Trophoblast cell (in vitro differentiated cells and primary cell): ENCODE data around the gene POTEC.
"Not testable (repeated sequence)": the region's sequence is repeated elsewhere in the genome, so short reads cannot be mapped to it uniquely, and the experiment has no call there.

Experiments used
- DNase-seq, 2 donors: peaks; one replicate each; pipeline ENCODE4 v3.0.0-alpha.2; 2016
- H2AFZ ChIP-seq: 2 replicates; pipeline ENCODE4 v1.6.1; 2013; ENCODE audit warnings: low read length, moderate library complexity, mild to moderate bottlenecking; ENCODE audit not compliant: insufficient read depth, poor library complexity
- H2AK5ac ChIP-seq: 2 replicates; pipeline ENCODE4 v1.6.1; 2013; ENCODE audit warnings: mild to moderate bottlenecking, low read length
- H2BK120ac ChIP-seq: 2 replicates; pipeline ENCODE4 v1.6.1; 2013; ENCODE audit warnings: low read length, mild to moderate bottlenecking, moderate library complexity; ENCODE audit not compliant: insufficient read depth, poor library complexity
- H2BK12ac ChIP-seq: 2 replicates; pipeline ENCODE4 v1.6.1; 2013; ENCODE audit warnings: mild to moderate bottlenecking, low read length, moderate library complexity
- H2BK5ac ChIP-seq: 2 replicates; pipeline ENCODE4 v1.6.1; 2013; ENCODE audit warnings: low read length, low read depth, moderate library complexity, mild to moderate bottlenecking; ENCODE audit not compliant: poor library complexity
- H3K14ac ChIP-seq: 2 replicates; pipeline ENCODE4 v1.6.1; 2013; ENCODE audit warnings: mild to moderate bottlenecking, low read length
- H3K18ac ChIP-seq: 2 replicates; pipeline ENCODE4 v1.6.1; 2013; ENCODE audit warnings: mild to moderate bottlenecking, low read length
- H3K23ac ChIP-seq: 2 replicates; pipeline ENCODE4 v1.6.1; 2013; ENCODE audit warnings: low read length
- H3K27ac ChIP-seq: 2 replicates; pipeline ENCODE4 v1.5.1; 2013; ENCODE audit warnings: low read depth, mild to moderate bottlenecking, inconsistent platforms, low read length, moderate library complexity
- H3K27me3 ChIP-seq: 2 replicates; pipeline ENCODE4 v1.6.1; 2013; ENCODE audit warnings: inconsistent platforms, mild to moderate bottlenecking, low read length, moderate library complexity; ENCODE audit not compliant: insufficient read depth
- H3K36me3 ChIP-seq, 2 experiments: 1 replicate in 1 of 2; 2 replicates in 1 of 2; pipeline ENCODE4 v1.6.1; 2013; ENCODE audit warnings: low read length in 2 of 2, mild to moderate bottlenecking in 2 of 2, moderate library complexity in 1 of 2; ENCODE audit not compliant: insufficient read depth in 2 of 2, control insufficient read depth in 1 of 2
- H3K4ac ChIP-seq: 2 replicates; pipeline ENCODE4 v1.6.1; 2013; ENCODE audit warnings: low read depth, mild to moderate bottlenecking, low read length, moderate library complexity
- H3K4me1 ChIP-seq, 2 experiments: 1 replicate in 1 of 2; 2 replicates in 1 of 2; pipeline ENCODE4 v1.6.1; 2013; ENCODE audit warnings: low read length in 2 of 2, mild to moderate bottlenecking in 2 of 2, moderate library complexity in 1 of 2; ENCODE audit not compliant: insufficient read depth in 2 of 2, control insufficient read depth in 1 of 2
- H3K4me2 ChIP-seq: 2 replicates; pipeline ENCODE4 v1.6.1; 2013; ENCODE audit warnings: inconsistent platforms, mild to moderate bottlenecking, low read length, moderate library complexity
- H3K4me3 ChIP-seq: 2 replicates; pipeline ENCODE4 v1.5.1; 2013; ENCODE audit warnings: mild to moderate bottlenecking, low read depth, low read length, inconsistent platforms
- H3K79me1 ChIP-seq: one replicate; pipeline ENCODE4 v1.6.1; 2013; ENCODE audit warnings: low read length
- H3K79me2 ChIP-seq: 2 replicates; pipeline ENCODE4 v1.6.1; 2013; ENCODE audit warnings: low read length, mild to moderate bottlenecking; ENCODE audit not compliant: control insufficient read depth, insufficient read depth, poor library complexity
- H3K9ac ChIP-seq: 2 replicates; pipeline ENCODE4 v1.6.1; 2013; ENCODE audit warnings: mild to moderate bottlenecking, low read length
- H3K9me3 ChIP-seq: 2 replicates; pipeline ENCODE4 v1.6.1; 2013; ENCODE audit warnings: low read depth, mild to moderate bottlenecking, control low read depth, inconsistent platforms, low read length; ENCODE audit not compliant: insufficient read depth
- H4K12ac ChIP-seq: 2 replicates; pipeline ENCODE4 v1.6.1; 2013; ENCODE audit warnings: low read depth, mild to moderate bottlenecking, low read length, moderate library complexity
- H4K8ac ChIP-seq: 2 replicates; pipeline ENCODE4 v1.6.1; 2013; ENCODE audit warnings: low read depth, mild to moderate bottlenecking, low read length, moderate library complexity
- H4K91ac ChIP-seq: one replicate; pipeline ENCODE4 v1.6.1; 2013; ENCODE audit warnings: low read depth, mild to moderate bottlenecking, low read length, moderate library complexity
- WGBS: extraction: QIAGEN DNeasy Blood & Tissue Kit; methylation state at CpG from one replicate; pipeline ENCODE4 v1.1.7; 2013; ENCODE audit warnings: missing lambda C conversion rate; ENCODE audit not compliant: insufficient read length, insufficient coverage; ENCODE audit errors: extremely low coverage; 5-methylcytosine and 5-hydroxymethylcytosine counted together

POTEC gene

GRCh38 chr18:14510707-14511106 lies 32.7 kb downstream of the POTEC start:
- not testable (repeated sequence) for H3K4me2 ChIP-seq, H3K4me1 ChIP-seq, H3K36me3 ChIP-seq, H3K27ac ChIP-seq, H3K14ac ChIP-seq, H3K4ac ChIP-seq, H3K27me3 ChIP-seq, H3K23ac ChIP-seq, H2BK12ac ChIP-seq, H4K12ac ChIP-seq, H3K9me3 ChIP-seq, H3K9ac ChIP-seq, H3K79me2 ChIP-seq, H2BK120ac ChIP-seq, H2AK5ac ChIP-seq, H2BK5ac ChIP-seq, H4K91ac ChIP-seq, H3K79me1 ChIP-seq, DNase-seq, H3K18ac ChIP-seq, H2AFZ ChIP-seq, H3K4me3 ChIP-seq, H4K8ac ChIP-seq
- WGBS = no CpG with 5 or more reads among the region's 3 CpGs

- not testable (repeated sequence) for H4K91ac ChIP-seq, H3K79me1 ChIP-seq, H3K23ac ChIP-seq, H3K36me3 ChIP-seq, DNase-seq, H2AK5ac ChIP-seq, H3K4me2 ChIP-seq, H3K4ac ChIP-seq, H3K4me1 ChIP-seq, H2BK120ac ChIP-seq, H2BK12ac ChIP-seq, H4K8ac ChIP-seq, H3K79me2 ChIP-seq, H2AFZ ChIP-seq, H3K14ac ChIP-seq, H4K12ac ChIP-seq, H3K18ac ChIP-seq, H3K9ac ChIP-seq, H2BK5ac ChIP-seq, H3K27me3 ChIP-seq, H3K4me3 ChIP-seq, H3K27ac ChIP-seq
- peaks cover 21% of the 10 kb centered on the region for H3K9me3 ChIP-seq
- no CpG with 5 or more reads among the region's 8 CpGs for WGBS
Measured at GRCh38 chr18:14503691-14504090, 39.7 kb downstream of the POTEC start.

- H2BK120ac ChIP-seq, H2AFZ ChIP-seq, H3K4me3 ChIP-seq, H3K36me3 ChIP-seq, H4K91ac ChIP-seq, H2BK12ac ChIP-seq, H4K8ac ChIP-seq, H3K18ac ChIP-seq, H3K14ac ChIP-seq, H3K4me1 ChIP-seq, DNase-seq, H3K23ac ChIP-seq, H3K79me2 ChIP-seq, H3K27me3 ChIP-seq, H3K4ac ChIP-seq, H3K4me2 ChIP-seq, H2BK5ac ChIP-seq, H4K12ac ChIP-seq, H3K27ac ChIP-seq, H3K9ac ChIP-seq, H3K79me1 ChIP-seq, H2AK5ac ChIP-seq: not testable (repeated sequence)
- peaks cover 21% of the 10 kb centered on the region for H3K9me3 ChIP-seq
- WGBS = no CpG with 5 or more reads among the region's 4 CpGs
Measured at GRCh38 chr18:14501894-14502293, 41.5 kb downstream of the POTEC start.

- H3K4me1 ChIP-seq, H3K79me1 ChIP-seq, H2BK120ac ChIP-seq, H3K9ac ChIP-seq, H4K8ac ChIP-seq, H3K4ac ChIP-seq, H3K9me3 ChIP-seq, H3K27ac ChIP-seq, H2AFZ ChIP-seq, H3K79me2 ChIP-seq, H3K4me3 ChIP-seq, H3K36me3 ChIP-seq, H3K14ac ChIP-seq, H2BK12ac ChIP-seq, H2BK5ac ChIP-seq, H4K12ac ChIP-seq, H4K91ac ChIP-seq, H2AK5ac ChIP-seq, H3K4me2 ChIP-seq, H3K18ac ChIP-seq, DNase-seq, H3K27me3 ChIP-seq, H3K23ac ChIP-seq: not testable (repeated sequence)
- WGBS = no CpG with 5 or more reads among the region's 47 CpGs
Measured at GRCh38 chr18:14489256-14490014, 54.0 kb downstream of the POTEC start.
